Endothelial cell (in vitro differentiated cells): ENCODE measurements around the gene BCAP31. TPM values are rescaled to one million over a fixed set of nuclear protein-coding genes. Genes with fewer than 3 reads are reported as not detected.

Experiments used
- DNase-seq: peaks from one replicate; pipeline ENCODE4 v3.0.0; 2021; ENCODE audit warnings: low spot score
- H3K27ac Mint-ChIP-seq: one replicate; pipeline ENCODE4 v1.8.0; 2021; ENCODE audit warnings: mixed read lengths, inconsistent platforms; ENCODE audit not compliant: unreplicated experiment
- H3K27me3 Mint-ChIP-seq: one replicate; pipeline ENCODE4 v1.8.0; 2021; ENCODE audit warnings: mild to moderate bottlenecking, moderate library complexity, mixed read lengths, inconsistent platforms; ENCODE audit not compliant: unreplicated experiment
- H3K36me3 Mint-ChIP-seq: one replicate; pipeline ENCODE4 v1.8.0; 2021; ENCODE audit warnings: mild to moderate bottlenecking, low read depth, mixed read lengths, inconsistent platforms; ENCODE audit not compliant: unreplicated experiment
- H3K4me1 Mint-ChIP-seq: one replicate; pipeline ENCODE4 v1.8.0; 2021; ENCODE audit warnings: mild to moderate bottlenecking, mixed read lengths, inconsistent platforms; ENCODE audit not compliant: unreplicated experiment
- H3K4me3 Mint-ChIP-seq: one replicate; pipeline ENCODE4 v1.8.0; 2021; ENCODE audit warnings: mild to moderate bottlenecking, mixed read lengths, inconsistent platforms; ENCODE audit not compliant: unreplicated experiment
- H3K9me3 Mint-ChIP-seq: one replicate; pipeline ENCODE4 v1.8.0; 2021; ENCODE audit warnings: mixed read lengths, inconsistent platforms; ENCODE audit not compliant: unreplicated experiment
- total RNA-seq: library from RNA; stranded (reverse); fragmentation: NEBNext Ultra II Directional; extraction: Animal tissue kit (Norgen Biotek cat#: 25700); gene quantifications from one replicate; pipeline ENCODE4 v1.2.1, GENCODE V29; 2021; ENCODE audit not compliant: unreplicated experiment
- TF ChIP-seq, protein P1 (sequence below): fragments of 200-600 bp; sonication (generic); IDR thresholded peaks from one replicate; pipeline ENCODE4 v1.5.0; 2021; ENCODE audit warnings: antibody characterized with exemption; ENCODE audit not compliant: unreplicated experiment

Gene BCAP31
- total RNA-seq, 1 donor from 2014 or later = 282 TPM

GRCh38 chrX:153674219-153674851 is 49.9 kb downstream of the BCAP31 start:
- Mint-ChIP-seq H3K4me1 (no peaks in the 10 kb centered on the region), H3K27ac (no peak overlapping the region), H3K4me3 (peak overlapping the region; percentile 47), H3K36me3 (no peaks in the 10 kb centered on the region), H3K27me3 (peaks cover 3% of the 10 kb centered on the region), H3K9me3 (no peaks in the 10 kb centered on the region)
- no peak for DNase-seq
- TF ChIP-seq, protein P1, sequence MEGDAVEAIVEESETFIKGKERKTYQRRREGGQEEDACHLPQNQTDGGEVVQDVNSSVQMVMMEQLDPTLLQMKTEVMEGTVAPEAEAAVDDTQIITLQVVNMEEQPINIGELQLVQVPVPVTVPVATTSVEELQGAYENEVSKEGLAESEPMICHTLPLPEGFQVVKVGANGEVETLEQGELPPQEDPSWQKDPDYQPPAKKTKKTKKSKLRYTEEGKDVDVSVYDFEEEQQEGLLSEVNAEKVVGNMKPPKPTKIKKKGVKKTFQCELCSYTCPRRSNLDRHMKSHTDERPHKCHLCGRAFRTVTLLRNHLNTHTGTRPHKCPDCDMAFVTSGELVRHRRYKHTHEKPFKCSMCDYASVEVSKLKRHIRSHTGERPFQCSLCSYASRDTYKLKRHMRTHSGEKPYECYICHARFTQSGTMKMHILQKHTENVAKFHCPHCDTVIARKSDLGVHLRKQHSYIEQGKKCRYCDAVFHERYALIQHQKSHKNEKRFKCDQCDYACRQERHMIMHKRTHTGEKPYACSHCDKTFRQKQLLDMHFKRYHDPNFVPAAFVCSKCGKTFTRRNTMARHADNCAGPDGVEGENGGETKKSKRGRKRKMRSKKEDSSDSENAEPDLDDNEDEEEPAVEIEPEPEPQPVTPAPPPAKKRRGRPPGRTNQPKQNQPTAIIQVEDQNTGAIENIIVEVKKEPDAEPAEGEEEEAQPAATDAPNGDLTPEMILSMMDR = no peak

DNA sequence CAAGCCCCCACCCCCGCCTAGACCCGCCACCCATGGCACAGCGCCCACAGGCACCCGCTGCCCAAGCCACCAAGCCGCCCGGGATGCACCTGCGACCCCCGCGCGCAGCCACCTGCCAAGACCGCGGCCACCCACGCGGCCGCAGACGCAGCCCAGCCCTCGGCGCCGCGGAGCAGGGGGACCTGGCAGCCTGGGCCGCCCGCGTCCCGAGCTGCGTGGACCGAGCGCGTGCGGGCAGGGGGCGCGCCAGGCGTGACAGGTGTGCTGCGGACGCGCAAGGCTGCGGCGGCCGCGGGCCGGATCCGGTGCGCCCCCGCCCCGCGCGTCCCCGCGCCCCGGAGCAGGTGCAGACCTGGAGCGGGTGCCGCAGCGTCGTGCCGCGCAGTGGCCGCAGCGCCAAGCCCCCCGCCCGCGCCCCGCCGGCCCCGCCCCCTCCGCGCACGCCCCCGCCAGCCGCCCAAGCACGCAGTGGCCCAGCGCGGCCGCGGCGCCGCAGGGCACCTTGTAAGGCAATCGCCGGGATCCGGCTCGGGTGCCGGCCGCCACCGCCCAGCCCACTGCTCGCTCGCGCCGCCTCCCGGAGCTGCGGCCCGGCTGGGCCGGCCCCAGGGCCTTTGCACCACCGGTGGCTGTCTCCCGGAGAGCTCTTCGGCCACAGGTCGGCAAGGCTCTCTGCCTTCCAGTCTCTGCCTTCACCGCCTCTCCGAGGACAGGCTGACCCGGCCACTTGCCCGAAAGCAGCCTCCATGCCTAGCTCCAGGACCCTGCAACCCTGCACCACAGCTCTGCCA is 50.6 kb downstream of the BCAP31 start, which contains the start of gene PNCK:
Gene PNCK, minus strand, starts transcription at position 386 of the 791 bp plus-strand sequence. CDS start 737 bp downstream, outside the sequence.
- H3K27me3 Mint-ChIP-seq = peaks cover 3% of the 10 kb centered on the region
- no peak within 1 kb of the TSS for H3K27ac Mint-ChIP-seq
- no peak for DNase-seq
- no peaks in the 10 kb centered on the region for H3K4me1 Mint-ChIP-seq
- TF ChIP-seq, protein P1 = no peak
- H3K4me3 Mint-ChIP-seq = peak within 1 kb of the TSS; percentile 47
- no peaks in the 10 kb centered on the region for H3K36me3 Mint-ChIP-seq
- H3K9me3 Mint-ChIP-seq = no peaks in the 10 kb centered on the region

- H3K9me3 Mint-ChIP-seq = no peaks in the 10 kb centered on the region
- H3K4me1 Mint-ChIP-seq = no peaks in the 10 kb centered on the region
- DNase-seq = no peak
- no peaks in the 10 kb centered on the region for H3K36me3 Mint-ChIP-seq
- TF ChIP-seq, protein P1 = no peak
- H3K4me3 Mint-ChIP-seq = no peak overlapping the region
- peaks cover 4% of the 10 kb centered on the region for H3K27me3 Mint-ChIP-seq
- H3K27ac Mint-ChIP-seq = no peak overlapping the region
Observed at GRCh38 chrX:153672531-153673427, 51.4 kb downstream of the BCAP31 start.

GRCh38 chrX:153671589-153672530 is 52.3 kb downstream of the BCAP31 start:
- TF ChIP-seq, protein P1 = no peak
- no peak for DNase-seq
- Mint-ChIP-seq H3K36me3 (no peaks in the 10 kb centered on the region), H3K4me3 (no peak overlapping the region), H3K4me1 (no peaks in the 10 kb centered on the region), H3K9me3 (no peaks in the 10 kb centered on the region), H3K27ac (no peak overlapping the region), H3K27me3 (peaks cover 6% of the 10 kb centered on the region)
